CD4-positive, alpha-beta memory T cell (primary cell): ENCODE results near the gene EIF6. TPM values are rescaled to one million over a fixed set of nuclear protein-coding genes. Genes with fewer than 3 reads are reported as not detected.

Experiments
- CTCF ChIA-PET: fragments of 350-600 bp; sonication (Branson Sonifier 250); formaldehyde crosslinking; loops from one replicate; lab custom pipeline; 2021; ENCODE audit warnings: inconsistent platforms; ENCODE audit not compliant: partially characterized antibody; lab: Charles Lee
- POLR2A ChIA-PET: fragments of 350-600 bp; sonication (Branson Sonifier 250); formaldehyde crosslinking; loops from one replicate; lab custom pipeline; 2021; ENCODE audit not compliant: partially characterized antibody; lab: Charles Lee
- DNase-seq, 5 donors: peaks; one replicate each; pipeline versions ENCODE4 v3.0.0 to v3.0.0-alpha.2; 2020 to 2022; ENCODE audit warnings: mixed read lengths in 1 of 5
- H3K27ac ChIP-seq: one replicate; pipeline ENCODE4 v1.7.0; 2013; ENCODE audit warnings: low read depth, low read length
- H3K27me3 ChIP-seq: 2 replicates; pipeline ENCODE4 v1.7.0; 2013; ENCODE audit warnings: mild to moderate bottlenecking, low read length, moderate library complexity; ENCODE audit not compliant: insufficient read depth
- H3K36me3 ChIP-seq: 2 replicates; pipeline ENCODE4 v1.7.0; 2013; ENCODE audit warnings: mild to moderate bottlenecking, low read length, moderate library complexity; ENCODE audit not compliant: insufficient read depth
- H3K4me1 ChIP-seq: 2 replicates; pipeline ENCODE4 v1.7.0; 2013; ENCODE audit warnings: mild to moderate bottlenecking, low read length, moderate library complexity; ENCODE audit not compliant: insufficient read depth
- H3K4me3 ChIP-seq, 2 donors: one replicate each; pipeline ENCODE4 v1.7.0; 2013; ENCODE audit warnings: low read length in 2 of 2, mild to moderate bottlenecking in 1 of 2
- H3K9me3 ChIP-seq, 2 donors: one replicate each; pipeline ENCODE4 v1.7.0; 2013; ENCODE audit warnings: low read length in 2 of 2, control low read depth in 1 of 2; ENCODE audit not compliant: control insufficient read depth in 1 of 2
- H3K27ac Mint-ChIP-seq, 7 donors: one replicate each; pipeline ENCODE4 v1.8.0; 2020 to 2021; ENCODE audit warnings: mixed read lengths in 7 of 7, mild to moderate bottlenecking in 6 of 7, inconsistent platforms in 3 of 7, moderate library complexity in 3 of 7
- H3K27me3 Mint-ChIP-seq, 2 donors: one replicate each; pipeline ENCODE4 v1.8.0; 2020 to 2021; ENCODE audit warnings: mixed read lengths in 2 of 2
- H3K36me3 Mint-ChIP-seq, 2 donors: one replicate each; pipeline ENCODE4 v1.8.0; 2020 to 2021; ENCODE audit warnings: mixed read lengths in 2 of 2, inconsistent platforms in 1 of 2, mild to moderate bottlenecking in 1 of 2
- H3K4me1 Mint-ChIP-seq, 4 donors: one replicate each; pipeline ENCODE4 v1.8.0; 2020 to 2021; ENCODE audit warnings: mixed read lengths in 4 of 4, mild to moderate bottlenecking in 1 of 4
- H3K4me3 Mint-ChIP-seq, 8 donors: one replicate each; pipeline ENCODE4 v1.8.0; 2020 to 2021; ENCODE audit warnings: mixed read lengths in 8 of 8, mild to moderate bottlenecking in 7 of 8, moderate library complexity in 6 of 8, inconsistent platforms in 3 of 8
- H3K9me3 Mint-ChIP-seq, 8 donors: one replicate each; pipeline ENCODE4 v1.8.0; 2020 to 2021; ENCODE audit warnings: mixed read lengths in 8 of 8, mild to moderate bottlenecking in 5 of 8, inconsistent platforms in 3 of 8, moderate library complexity in 1 of 8
- intact Hi-C: fragments of 100-400 bp; cut with micrococcal nuclease; formaldehyde crosslinking; loops from one replicate; pipeline ENCODE4 v1.15.1; 2023
- polyA plus RNA-seq, 2 donors: library from polyadenylated mRNA; unstranded; fragments of 300-500 nt; fragmentation: Illumina TruSeq; gene quantifications; one replicate each; pipeline ENCODE4 v1.2.3, GENCODE V29; 2021
- total RNA-seq, 2 experiments: library from RNA; stranded (reverse); gene quantifications; one replicate each; pipeline ENCODE4 v1.2.3, GENCODE V29; 2021

The EIF6 gene
- 10 to 100 TPM; 44.0 to 52.3 TPM for total RNA-seq
- 100 to 1,000 TPM; 148 to 189 TPM for polyA plus RNA-seq

DNA sequence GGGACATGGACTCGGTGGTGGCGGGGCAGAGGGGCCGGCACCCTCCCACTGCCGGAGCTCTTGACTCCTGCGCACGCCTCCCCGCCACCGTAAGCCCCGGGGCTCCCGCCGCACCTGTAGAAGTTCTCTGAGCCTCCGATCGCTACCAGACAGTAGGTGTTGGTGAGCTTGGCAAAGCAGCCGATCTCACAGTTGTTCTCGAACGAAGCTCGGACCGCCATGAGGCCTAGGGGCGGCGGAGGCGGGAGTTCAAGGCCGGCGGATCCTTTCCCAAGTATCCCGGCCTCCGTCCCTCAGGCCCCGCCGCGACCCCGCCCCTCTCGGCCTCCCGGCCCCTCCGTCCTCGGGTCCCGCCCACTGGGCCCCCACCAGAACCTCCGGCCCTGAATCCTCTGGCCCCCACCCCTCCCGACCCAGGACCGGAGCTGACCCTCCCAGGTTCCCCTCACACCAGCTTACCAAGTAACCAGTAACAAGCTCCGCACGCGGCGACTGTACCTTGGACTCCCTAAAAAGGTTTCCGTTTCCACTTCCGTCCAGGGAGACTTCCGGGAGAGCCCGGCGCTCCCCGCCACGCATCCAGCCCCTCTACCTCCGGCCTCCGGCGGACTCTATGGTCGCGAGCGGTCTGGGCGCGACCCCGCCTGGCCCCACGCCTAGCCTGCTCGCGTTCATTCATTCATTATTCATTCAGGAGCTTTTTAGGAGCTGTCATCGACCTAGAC, at the start of gene EIF6:
TSS of gene EIF6 (minus strand) at position 506 of the 725 bp plus-strand sequence. CDS start at position 221, 285 bp downstream.
- H3K4me3 ChIP-seq, result peak within 1 kb of the TSS; percentile 71 to 80

DNA sequence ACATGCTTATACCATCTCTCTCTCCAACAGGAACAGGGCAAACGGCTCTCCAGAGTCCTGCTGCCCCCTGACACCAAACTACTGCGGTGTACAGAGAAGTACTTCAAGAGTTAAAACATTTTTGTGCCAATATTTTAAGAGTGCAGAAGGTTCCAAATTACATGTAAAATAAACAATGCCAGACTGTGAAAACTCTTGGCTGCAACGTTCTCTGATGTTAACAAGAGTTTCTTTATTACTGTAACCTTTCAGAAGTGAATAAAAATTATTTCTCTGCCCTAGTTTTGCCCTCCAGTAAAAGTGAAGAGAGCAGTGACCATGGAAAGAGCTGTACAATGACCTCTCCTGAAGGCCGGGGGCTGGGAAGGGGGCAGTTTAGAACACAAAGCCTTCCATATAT, 49.0 kb upstream of the EIF6 start:
- no peaks in the 10 kb centered on the region for H3K36me3 ChIP-seq
- H3K27me3 ChIP-seq, result no peaks in the 10 kb centered on the region
- Mint-ChIP-seq H3K4me3 (no peak overlapping the region), H3K27ac (no peak overlapping the region), H3K4me1 (no peaks in the 10 kb centered on the region), H3K9me3 (no peaks in the 10 kb centered on the region), H3K27me3 (no peaks in the 10 kb centered on the region), H3K36me3 (peaks cover 5 to 9% of the 10 kb centered on the region in 2 donors)
- POLR2A ChIA-PET, result no interaction called here
- no peaks in the 10 kb centered on the region for H3K4me1 ChIP-seq
- no peak overlapping the region for H3K27ac ChIP-seq
- H3K9me3 ChIP-seq, result no peaks in the 10 kb centered on the region
- H3K4me3 ChIP-seq, result no peak overlapping the region
- CTCF ChIA-PET, result no interaction called here
- DNase-seq, result no peak
- intact Hi-C loops, result no loop called here

More for the DNA sequence above, at the start of gene EIF6:
- Histone ChIP-seq H3K27ac (peak within 1 kb of the TSS; percentile 72), H3K9me3 (no peaks in the 10 kb centered on the region), H3K36me3 (peaks cover 15% of the 10 kb centered on the region), H3K4me1 (peaks cover 18% of the 10 kb centered on the region), H3K27me3 (no peaks in the 10 kb centered on the region)
- no peaks in the 10 kb centered on the region for H3K27me3 Mint-ChIP-seq
- DNase-seq, result peak; percentile 50 to 66 (median 55)
- H3K4me3 Mint-ChIP-seq, result peak within 1 kb of the TSS; percentile 87 to 94 (median 90)
- H3K4me1 Mint-ChIP-seq, result peaks cover 19 to 42% (median 30%) of the 10 kb centered on the region in 4 donors
- CTCF ChIA-PET, result interaction anchor here (1.0 to 1.8 kb wide), 4 partner anchors 9 to 172 kb away, joined by 3 to 14 read pairs (median 4); no protein-coding TSS in a partner anchor
- peak within 1 kb of the TSS; percentile 70 to 97 (median 90) for H3K27ac Mint-ChIP-seq
- POLR2A ChIA-PET, result interaction anchor here (0.6 to 1.7 kb wide), 12 partner anchors 9 to 1172 kb away, joined by 3 to 7 read pairs (median 4); partner anchors contain the start of genes DYNLRB1, EDEM2, EIF2S2 and NCOA6
- intact Hi-C loops, result loop anchor here (2.0 kb wide), 1 partner anchor 20 kb away; no protein-coding TSS in a partner anchor
- H3K9me3 Mint-ChIP-seq, result no peaks in the 10 kb centered on the region
- H3K36me3 Mint-ChIP-seq, result peaks cover 12 to 29% of the 10 kb centered on the region in 2 donors

DNA sequence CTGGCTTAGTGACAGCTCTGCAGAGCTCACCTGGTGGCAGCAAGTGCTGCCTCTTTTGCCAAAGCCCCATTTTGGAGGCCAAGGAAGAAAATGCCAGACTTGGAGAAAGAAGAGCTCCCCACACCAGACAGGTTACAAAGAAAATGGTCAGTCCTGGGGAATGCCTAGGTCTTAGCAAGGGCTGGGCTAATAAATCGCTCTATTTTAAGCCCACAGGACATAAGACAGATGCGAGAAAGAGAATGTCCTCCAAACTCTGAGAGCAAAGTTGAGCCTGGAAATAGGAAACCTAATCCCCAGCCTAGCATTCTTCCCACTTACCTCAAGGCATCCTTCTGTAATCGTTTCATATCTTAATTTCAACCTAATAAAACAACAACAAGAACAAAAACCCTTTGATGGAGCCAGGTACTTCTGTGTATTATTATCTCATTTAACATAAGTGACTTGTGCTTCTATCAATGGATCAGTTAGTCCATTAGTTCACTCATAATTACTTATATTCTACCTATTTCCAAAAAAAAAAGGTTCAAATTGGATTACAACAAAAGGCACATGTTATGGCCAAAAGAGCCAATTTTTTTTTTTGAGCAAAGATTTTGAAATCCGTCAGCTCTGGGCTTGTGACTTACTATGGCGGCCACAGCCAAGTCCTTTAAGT, 48.1 kb upstream of the EIF6 start:
- Histone ChIP-seq H3K36me3 (no peaks in the 10 kb centered on the region), H3K27me3 (no peaks in the 10 kb centered on the region), H3K4me3 (no peak overlapping the region), H3K27ac (no peak overlapping the region), H3K4me1 (no peaks in the 10 kb centered on the region), H3K9me3 (no peaks in the 10 kb centered on the region)
- no peaks in the 10 kb centered on the region for H3K27me3 Mint-ChIP-seq
- H3K4me1 Mint-ChIP-seq, result no peaks in the 10 kb centered on the region
- DNase-seq, result no peak
- intact Hi-C loops, result no loop called here
- CTCF ChIA-PET, result interaction anchor here (0.5 kb wide), 1 partner anchor 1503 kb away, joined by 3 read pairs; no protein-coding TSS in a partner anchor
- POLR2A ChIA-PET, result no interaction called here
- H3K9me3 Mint-ChIP-seq, result no peaks in the 10 kb centered on the region
- no peak overlapping the region for H3K4me3 Mint-ChIP-seq
- peaks cover 5 to 9% of the 10 kb centered on the region in 2 donors for H3K36me3 Mint-ChIP-seq
- no peak overlapping the region for H3K27ac Mint-ChIP-seq

DNA sequence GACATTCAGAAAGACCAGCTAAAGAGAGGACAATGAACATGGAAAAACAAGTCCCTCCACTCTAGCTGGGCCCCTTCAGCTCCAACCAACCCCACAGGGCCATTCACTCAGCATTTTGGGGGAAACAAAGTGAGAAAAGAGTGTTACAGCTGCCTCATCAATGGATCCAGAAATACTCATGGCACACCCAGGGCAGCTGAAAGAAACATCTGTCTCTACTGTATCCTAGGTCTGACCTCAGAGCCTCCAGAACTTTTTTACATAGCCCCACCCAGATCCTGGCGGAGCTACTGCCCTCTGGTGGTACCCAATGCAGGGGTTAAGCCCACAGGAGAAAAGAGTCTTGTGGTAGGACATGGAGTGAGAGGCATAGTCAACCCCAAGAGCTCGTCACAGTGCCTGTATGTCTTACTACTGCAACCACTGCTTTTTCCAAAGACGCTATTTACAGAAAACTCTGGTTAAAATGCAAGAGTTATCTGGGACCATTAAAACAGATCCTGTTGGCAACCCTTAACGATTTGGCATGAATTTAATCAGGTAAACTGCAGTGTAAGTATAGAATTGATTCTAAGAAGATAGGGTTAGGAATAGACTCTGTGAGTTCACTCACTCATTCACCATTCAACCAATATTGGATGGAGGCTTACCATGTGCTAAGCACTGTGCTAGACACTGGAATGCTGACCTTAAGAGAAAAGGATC, 45.0 kb upstream of the EIF6 start:
- Mint-ChIP-seq H3K4me1 (no peaks in the 10 kb centered on the region), H3K36me3 (peaks cover 7 to 20% of the 10 kb centered on the region in 2 donors), H3K4me3 (no peak overlapping the region), H3K27ac (no peak overlapping the region), H3K9me3 (no peaks in the 10 kb centered on the region), H3K27me3 (no peaks in the 10 kb centered on the region)
- H3K36me3 ChIP-seq, result no peaks in the 10 kb centered on the region
- no peak overlapping the region for H3K27ac ChIP-seq
- no peaks in the 10 kb centered on the region for H3K27me3 ChIP-seq
- no peaks in the 10 kb centered on the region for H3K9me3 ChIP-seq
- POLR2A ChIA-PET, result no interaction called here
- H3K4me3 ChIP-seq, result no peak overlapping the region
- CTCF ChIA-PET, result interaction anchor here (0.6 to 1.7 kb wide), 2 partner anchors 19 to 26 kb away, joined by 3 to 19 read pairs; no protein-coding TSS in a partner anchor
- H3K4me1 ChIP-seq, result no peaks in the 10 kb centered on the region
- intact Hi-C loops, result no loop called here
- peak in 1 of 5 donors; percentile 11 for DNase-seq

DNA sequence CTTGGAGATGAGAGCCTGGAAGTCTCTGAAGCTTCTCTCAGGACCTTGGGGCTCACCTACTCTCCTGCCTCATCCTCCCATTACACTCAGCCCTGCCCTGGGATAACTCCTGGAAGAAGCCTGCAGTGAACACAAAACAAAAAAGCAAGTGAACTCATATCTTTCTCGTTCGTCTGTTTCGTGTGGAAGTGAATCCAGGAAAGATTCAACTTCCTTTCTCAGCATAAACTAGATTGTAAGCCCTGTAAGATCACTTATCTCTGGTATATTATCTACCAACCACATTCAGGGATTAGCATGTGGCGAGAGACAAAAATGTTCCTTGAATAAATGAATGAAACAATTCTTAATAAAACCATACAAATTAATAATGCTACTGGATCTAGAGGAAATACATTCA, 44.1 kb upstream of the EIF6 start:
- H3K9me3 ChIP-seq, result no peaks in the 10 kb centered on the region
- no peaks in the 10 kb centered on the region for H3K27me3 ChIP-seq
- intact Hi-C loops, result no loop called here
- H3K27me3 Mint-ChIP-seq, result no peaks in the 10 kb centered on the region
- no peaks in the 10 kb centered on the region for H3K4me1 Mint-ChIP-seq
- CTCF ChIA-PET, result interaction anchor here (1.7 kb wide), 1 partner anchor 25 kb away, joined by 19 read pairs; no protein-coding TSS in a partner anchor
- H3K27ac ChIP-seq, result no peak overlapping the region
- no peaks in the 10 kb centered on the region for H3K9me3 Mint-ChIP-seq
- POLR2A ChIA-PET, result no interaction called here
- H3K4me3 ChIP-seq, result no peak overlapping the region
- H3K27ac Mint-ChIP-seq, result no peak overlapping the region
- H3K4me1 ChIP-seq, result no peaks in the 10 kb centered on the region
- H3K36me3 ChIP-seq, result no peaks in the 10 kb centered on the region
- H3K36me3 Mint-ChIP-seq, result peaks cover 3 to 15% of the 10 kb centered on the region in 2 donors
- DNase-seq, result no peak
- H3K4me3 Mint-ChIP-seq, result no peak overlapping the region

DNA sequence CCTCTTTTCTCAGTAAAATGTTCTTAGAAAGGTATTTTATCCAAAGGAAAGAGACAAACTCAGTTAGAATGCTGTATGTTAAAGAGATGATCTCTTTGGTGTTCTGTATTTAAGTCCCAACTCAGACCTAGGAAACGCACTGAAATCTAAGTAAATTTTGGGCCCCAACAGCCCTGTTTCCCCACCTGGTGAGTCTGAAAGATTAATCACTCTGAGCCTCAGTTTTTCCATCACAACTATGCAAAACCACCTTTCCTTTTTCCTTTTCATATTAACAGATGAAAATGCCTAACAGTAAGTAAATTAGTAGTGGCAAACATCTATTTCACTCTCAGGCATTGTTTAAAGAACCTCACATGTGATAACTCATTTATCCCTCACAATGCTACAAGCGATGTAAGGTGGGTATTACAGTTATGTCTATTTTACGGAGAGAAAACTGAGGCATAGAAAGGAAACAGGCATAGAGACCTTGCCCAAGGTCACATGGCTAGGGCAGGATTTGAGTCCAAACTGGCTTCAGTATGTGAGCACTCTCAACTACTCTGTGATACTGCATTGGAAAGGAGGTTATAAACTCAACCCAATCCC, 43.6 kb upstream of the EIF6 start:
- Mint-ChIP-seq H3K9me3 (no peaks in the 10 kb centered on the region), H3K27me3 (no peaks in the 10 kb centered on the region), H3K36me3 (peaks cover 3 to 15% of the 10 kb centered on the region in 2 donors), H3K4me3 (no peak overlapping the region), H3K27ac (no peak overlapping the region), H3K4me1 (no peaks in the 10 kb centered on the region)
- intact Hi-C loops, result no loop called here
- ChIA-PET CTCF (no interaction called here), POLR2A (no interaction called here)
- Histone ChIP-seq H3K36me3 (no peaks in the 10 kb centered on the region), H3K27me3 (no peaks in the 10 kb centered on the region), H3K4me1 (no peaks in the 10 kb centered on the region), H3K4me3 (no peak overlapping the region), H3K9me3 (no peaks in the 10 kb centered on the region), H3K27ac (no peak overlapping the region)
- DNase-seq, result no peak
